HEK293 (cell line): ENCODE measurements around the gene TAC4.

Source experiments
- CTCF ChIA-PET: fragments of 350-600 bp; formaldehyde crosslinking; extraction: SDS; loops from one replicate; lab custom pipeline; 2021; ENCODE audit warnings: antibody characterized with exemption; lab: Yijun Ruan, JAX
- POLR2A ChIA-PET: fragments of 300-600 bp; formaldehyde crosslinking; extraction: SDS; loops from one replicate; lab custom pipeline; 2020; ENCODE audit warnings: antibody characterized with exemption, inconsistent platforms; lab: Yijun Ruan, JAX
- H3K27ac ChIP-seq: fragments of 200-500 bp; sonication (Bioruptor generic); 2 replicates; pipeline ENCODE4 v1.5.1; 2014; ENCODE audit warnings: low read depth, low read length, control low read depth, inconsistent platforms; ENCODE audit errors: extremely low read depth
- H3K36me3 ChIP-seq, 2 experiments: fragments of 200-500 bp in 1 of 2; sonication (Bioruptor generic) in 1 of 2; 1 replicate in 1 of 2; 2 replicates in 1 of 2; pipeline ENCODE4 v1.5.1; 2014 to 2017; ENCODE audit warnings: inconsistent platforms in 2 of 2, low read length in 2 of 2; ENCODE audit not compliant: control insufficient read depth in 2 of 2, insufficient read depth in 1 of 2
- H3K4me1 ChIP-seq: fragments of 200-500 bp; sonication (Bioruptor generic); 2 replicates; pipeline ENCODE4 v1.5.1; 2014; ENCODE audit warnings: mild to moderate bottlenecking, low read length, inconsistent platforms; ENCODE audit not compliant: control insufficient read depth, insufficient read depth
- H3K4me3 ChIP-seq: 2 replicates; pipeline ENCODE4 v1.5.1; 2011; ENCODE audit warnings: low read depth, mild to moderate bottlenecking, control low read depth, low read length, moderate library complexity
- H3K9me3 ChIP-seq: fragments of 200-500 bp; sonication (Bioruptor generic); 2 replicates; pipeline ENCODE4 v1.5.1; 2014; ENCODE audit warnings: low read depth, low read length, inconsistent platforms; ENCODE audit not compliant: control insufficient read depth, insufficient read depth
- BCL6B ChIP-seq: fragments of 450-650 bp; formaldehyde crosslinking; IDR thresholded peaks from 2 replicates; pipeline ENCODE4 v1.5.1; 2017; ENCODE audit warnings: missing biosample characterization, missing genetic modification characterization
- HOXA7 ChIP-seq: sonication (generic); formaldehyde crosslinking; IDR thresholded peaks from 2 replicates; pipeline ENCODE4 v1.8.1; 2022; ENCODE audit warnings: missing genetic modification reagents, borderline replicate concordance
- IKZF3 ChIP-seq: fragments of 450-650 bp; IDR thresholded peaks from 2 replicates; pipeline ENCODE4 v1.5.0; 2018; ENCODE audit warnings: missing biosample characterization, mild to moderate bottlenecking, missing genetic modification characterization, moderate library complexity
- KLF1 ChIP-seq: fragments of 450-650 bp; formaldehyde crosslinking; IDR thresholded peaks from 2 replicates; pipeline ENCODE4 v1.5.1; 2016; ENCODE audit warnings: missing biosample characterization, missing genetic modification characterization
- KLF8 ChIP-seq: fragments of 450-650 bp; formaldehyde crosslinking; IDR thresholded peaks from 2 replicates; pipeline ENCODE4 v1.5.1; 2016; ENCODE audit warnings: missing biosample characterization, missing genetic modification characterization
- MEIS1 ChIP-seq: sonication (generic); formaldehyde crosslinking; IDR thresholded peaks from 2 replicates; pipeline ENCODE4 v1.8.1; 2022; ENCODE audit warnings: missing genetic modification reagents, mild to moderate bottlenecking, borderline replicate concordance
- MZF1 ChIP-seq: fragments of 450-650 bp; formaldehyde crosslinking; IDR thresholded peaks from 2 replicates; pipeline ENCODE4 v1.5.1; 2017; ENCODE audit warnings: missing biosample characterization, missing genetic modification characterization, borderline replicate concordance
- RBAK ChIP-seq: fragments of 450-650 bp; formaldehyde crosslinking; IDR thresholded peaks from 2 replicates; pipeline ENCODE4 v1.5.1; 2016; ENCODE audit warnings: missing biosample characterization, missing genetic modification characterization
- SETDB1 ChIP-seq: IDR thresholded peaks from one replicate; pipeline ENCODE4 v1.6.1; 2017; ENCODE audit warnings: mild to moderate bottlenecking, low read length, moderate library complexity, mixed read lengths; ENCODE audit not compliant: insufficient read length
- YY2 ChIP-seq: fragments of 450-650 bp; formaldehyde crosslinking; IDR thresholded peaks from 2 replicates; pipeline ENCODE4 v1.5.1; 2016; ENCODE audit warnings: missing biosample characterization, missing genetic modification characterization
- ZNF175 ChIP-seq: fragments of 450-650 bp; formaldehyde crosslinking; IDR thresholded peaks from 2 replicates; pipeline ENCODE4 v1.5.1; 2016; ENCODE audit warnings: missing biosample characterization, missing genetic modification characterization
- ZNF184 ChIP-seq: fragments of 450-650 bp; IDR thresholded peaks from 2 replicates; pipeline ENCODE4 v1.5.1; 2018; ENCODE audit warnings: missing biosample characterization, mild to moderate bottlenecking, missing genetic modification characterization
- ZNF19 ChIP-seq: fragments of 450-650 bp; formaldehyde crosslinking; IDR thresholded peaks from 2 replicates; pipeline ENCODE4; 2016; ENCODE audit warnings: missing biosample characterization, missing genetic modification characterization, low read depth
- ZNF221 ChIP-seq: fragments of 450-650 bp; formaldehyde crosslinking; IDR thresholded peaks from 2 replicates; pipeline ENCODE4 v1.5.1; 2017; ENCODE audit warnings: missing biosample characterization, missing genetic modification characterization, borderline replicate concordance
- ZNF48 ChIP-seq: fragments of 450-650 bp; formaldehyde crosslinking; IDR thresholded peaks from 2 replicates; pipeline ENCODE4 v1.5.1; 2016; ENCODE audit warnings: missing biosample characterization, missing genetic modification characterization
- ZNF513 ChIP-seq: fragments of 450-650 bp; IDR thresholded peaks from 2 replicates; pipeline ENCODE4 v1.5.1; 2018; ENCODE audit warnings: missing biosample characterization, missing genetic modification characterization
- ZNF514 ChIP-seq: fragments of 450-650 bp; formaldehyde crosslinking; IDR thresholded peaks from 2 replicates; pipeline ENCODE4 v1.5.1; 2016; ENCODE audit warnings: missing biosample characterization, missing genetic modification characterization
- ZNF521 ChIP-seq: fragments of 450-650 bp; formaldehyde crosslinking; IDR thresholded peaks from 2 replicates; pipeline ENCODE4 v1.5.1; 2017; ENCODE audit warnings: missing biosample characterization, mild to moderate bottlenecking, missing genetic modification characterization
- ZNF610 ChIP-seq: fragments of 450-650 bp; formaldehyde crosslinking; IDR thresholded peaks from 2 replicates; pipeline ENCODE4 v1.5.1; 2016; ENCODE audit warnings: missing biosample characterization, missing genetic modification characterization, borderline replicate concordance
- ZNF837 ChIP-seq: fragments of 450-650 bp; formaldehyde crosslinking; IDR thresholded peaks from 2 replicates; pipeline ENCODE4 v1.5.1; 2016; ENCODE audit warnings: missing biosample characterization, missing genetic modification characterization
- TF ChIP-seq, protein P1 (sequence below): fragments of 450-650 bp; formaldehyde crosslinking; IDR thresholded peaks from 2 replicates; pipeline ENCODE4 v1.5.1; 2016; ENCODE audit warnings: missing biosample characterization, missing genetic modification characterization, low read depth
- TF ChIP-seq, protein P2 (sequence below): fragments of 450-650 bp; formaldehyde crosslinking; IDR thresholded peaks from 2 replicates; pipeline ENCODE4 v1.5.1; 2017; ENCODE audit warnings: missing biosample characterization, missing genetic modification characterization
- TF ChIP-seq, protein P3 (sequence below): fragments of 450-650 bp; formaldehyde crosslinking; IDR thresholded peaks from 2 replicates; pipeline ENCODE4 v1.5.0; 2017; ENCODE audit warnings: missing biosample characterization, missing genetic modification characterization, borderline replicate concordance

TAC4 gene

DNA sequence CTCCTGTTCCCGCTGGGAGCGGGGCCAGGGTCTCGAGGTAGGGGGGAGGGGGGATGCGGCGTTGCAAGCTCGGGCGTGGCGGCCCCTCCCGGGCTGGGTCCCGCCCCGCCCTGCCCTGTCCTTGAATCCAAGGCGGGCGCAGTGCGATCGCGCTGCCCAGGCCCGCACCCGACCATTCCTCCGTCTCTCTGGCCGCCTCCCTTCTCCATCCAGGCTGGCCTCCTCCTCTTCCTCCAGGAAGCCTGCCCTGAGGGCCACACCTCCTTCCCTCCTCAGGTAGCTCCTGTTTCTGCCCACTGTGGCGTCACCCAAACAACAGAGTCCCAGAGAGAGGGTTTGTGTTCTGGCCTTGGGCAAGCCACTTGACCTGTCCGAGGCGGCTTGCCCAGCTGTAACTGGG, 43.0 kb upstream of the TAC4 start:
- no peak overlapping the region for H3K27ac ChIP-seq
- no peaks in the 10 kb centered on the region for H3K36me3 ChIP-seq
- CTCF ChIA-PET: interaction anchor here (0.6 to 3.1 kb wide), 5 partner anchors 10 to 314 kb away, joined by 3 to 24 read pairs (median 4); no protein-coding TSS in a partner anchor
- POLR2A ChIA-PET: no interaction called here
- no peaks in the 10 kb centered on the region for H3K4me1 ChIP-seq
- TF ChIP-seq BCL6B (tag by site-specific recombination) (no peak), KLF8 (tag by site-specific recombination) (peak; percentile 80; the same call in 1 of the 2 replicates), KLF1 (tag by site-specific recombination) (peak; percentile 89)
- no peak overlapping the region for H3K4me3 ChIP-seq
- H3K9me3 ChIP-seq: no peaks in the 10 kb centered on the region

GRCh38 chr17:49890077-49890821, 42.4 kb upstream of the TAC4 start:
- Histone ChIP-seq H3K27ac (no peak overlapping the region), H3K9me3 (no peaks in the 10 kb centered on the region), H3K4me3 (no peak overlapping the region), H3K36me3 (no peaks in the 10 kb centered on the region), H3K4me1 (no peaks in the 10 kb centered on the region)
- ChIA-PET CTCF (interaction anchor here (0.6 to 3.1 kb wide), 6 partner anchors 10 to 315 kb away, joined by 3 to 24 read pairs (median 5); partner anchors contain the start of gene DLX3), POLR2A (interaction anchor here (0.7 kb wide), 1 partner anchor 20 kb away, joined by 3 read pairs; no protein-coding TSS in a partner anchor)
- TF ChIP-seq ZNF175 (tag by site-specific recombination) (no peak), MEIS1 (CRISPR knock-in tag) (no peak), MZF1 (tag by site-specific recombination) (no peak), ZNF514 (no peak), ZNF221 (no peak), ZNF837 (tag by site-specific recombination) (no peak), ZNF610 (tag by site-specific recombination) (no peak), ZNF19 (tag by site-specific recombination) (no peak), YY2 (tag by site-specific recombination) (no peak), ZNF513 (no peak), ZNF184 (no peak), HOXA7 (CRISPR knock-in tag) (no peak), SETDB1 (no peak), ZNF521 (tag by site-specific recombination) (no peak), ZNF48 (tag by site-specific recombination) (no peak), IKZF3 (tag by site-specific recombination) (no peak), RBAK (tag by site-specific recombination) (no peak)
- TF ChIP-seq, protein P1, sequence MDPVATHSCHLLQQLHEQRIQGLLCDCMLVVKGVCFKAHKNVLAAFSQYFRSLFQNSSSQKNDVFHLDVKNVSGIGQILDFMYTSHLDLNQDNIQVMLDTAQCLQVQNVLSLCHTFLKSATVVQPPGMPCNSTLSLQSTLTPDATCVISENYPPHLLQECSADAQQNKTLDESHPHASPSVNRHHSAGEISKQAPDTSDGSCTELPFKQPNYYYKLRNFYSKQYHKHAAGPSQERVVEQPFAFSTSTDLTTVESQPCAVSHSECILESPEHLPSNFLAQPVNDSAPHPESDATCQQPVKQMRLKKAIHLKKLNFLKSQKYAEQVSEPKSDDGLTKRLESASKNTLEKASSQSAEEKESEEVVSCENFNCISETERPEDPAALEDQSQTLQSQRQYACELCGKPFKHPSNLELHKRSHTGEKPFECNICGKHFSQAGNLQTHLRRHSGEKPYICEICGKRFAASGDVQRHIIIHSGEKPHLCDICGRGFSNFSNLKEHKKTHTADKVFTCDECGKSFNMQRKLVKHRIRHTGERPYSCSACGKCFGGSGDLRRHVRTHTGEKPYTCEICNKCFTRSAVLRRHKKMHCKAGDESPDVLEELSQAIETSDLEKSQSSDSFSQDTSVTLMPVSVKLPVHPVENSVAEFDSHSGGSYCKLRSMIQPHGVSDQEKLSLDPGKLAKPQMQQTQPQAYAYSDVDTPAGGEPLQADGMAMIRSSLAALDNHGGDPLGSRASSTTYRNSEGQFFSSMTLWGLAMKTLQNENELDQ: no peak
- TF ChIP-seq, protein P2, sequence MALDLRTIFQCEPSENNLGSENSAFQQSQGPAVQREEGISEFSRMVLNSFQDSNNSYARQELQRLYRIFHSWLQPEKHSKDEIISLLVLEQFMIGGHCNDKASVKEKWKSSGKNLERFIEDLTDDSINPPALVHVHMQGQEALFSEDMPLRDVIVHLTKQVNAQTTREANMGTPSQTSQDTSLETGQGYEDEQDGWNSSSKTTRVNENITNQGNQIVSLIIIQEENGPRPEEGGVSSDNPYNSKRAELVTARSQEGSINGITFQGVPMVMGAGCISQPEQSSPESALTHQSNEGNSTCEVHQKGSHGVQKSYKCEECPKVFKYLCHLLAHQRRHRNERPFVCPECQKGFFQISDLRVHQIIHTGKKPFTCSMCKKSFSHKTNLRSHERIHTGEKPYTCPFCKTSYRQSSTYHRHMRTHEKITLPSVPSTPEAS (tag by site-specific recombination): no peak
- TF ChIP-seq, protein P3, sequence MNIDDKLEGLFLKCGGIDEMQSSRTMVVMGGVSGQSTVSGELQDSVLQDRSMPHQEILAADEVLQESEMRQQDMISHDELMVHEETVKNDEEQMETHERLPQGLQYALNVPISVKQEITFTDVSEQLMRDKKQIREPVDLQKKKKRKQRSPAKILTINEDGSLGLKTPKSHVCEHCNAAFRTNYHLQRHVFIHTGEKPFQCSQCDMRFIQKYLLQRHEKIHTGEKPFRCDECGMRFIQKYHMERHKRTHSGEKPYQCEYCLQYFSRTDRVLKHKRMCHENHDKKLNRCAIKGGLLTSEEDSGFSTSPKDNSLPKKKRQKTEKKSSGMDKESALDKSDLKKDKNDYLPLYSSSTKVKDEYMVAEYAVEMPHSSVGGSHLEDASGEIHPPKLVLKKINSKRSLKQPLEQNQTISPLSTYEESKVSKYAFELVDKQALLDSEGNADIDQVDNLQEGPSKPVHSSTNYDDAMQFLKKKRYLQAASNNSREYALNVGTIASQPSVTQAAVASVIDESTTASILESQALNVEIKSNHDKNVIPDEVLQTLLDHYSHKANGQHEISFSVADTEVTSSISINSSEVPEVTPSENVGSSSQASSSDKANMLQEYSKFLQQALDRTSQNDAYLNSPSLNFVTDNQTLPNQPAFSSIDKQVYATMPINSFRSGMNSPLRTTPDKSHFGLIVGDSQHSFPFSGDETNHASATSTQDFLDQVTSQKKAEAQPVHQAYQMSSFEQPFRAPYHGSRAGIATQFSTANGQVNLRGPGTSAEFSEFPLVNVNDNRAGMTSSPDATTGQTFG (tag by site-specific recombination): no peak
